GM12878 (cell line): Measurements from ENCODE around the gene HAUS7. TPM values are rescaled to one million over a fixed set of nuclear protein-coding genes. Genes with fewer than 3 reads are reported as not detected.

ENCODE experiments used
- ATAC-seq: fragments of 200-7000 bp; cut with Tn5 transposase; 3 replicates; pipeline ENCODE4 v1.9.1; 2020; ENCODE audit warnings: mild to moderate bottlenecking, moderate library complexity
- BruUV-seq: library from RNA; stranded (reverse); fragments of 400-500 nt; replicated peaks from 2 replicates; lab custom pipeline; 2021; lab: Mats Ljungman, UMichigan
- CTCF ChIA-PET: fragments of 300-600 bp; sonication (Branson Sonifier 250); formaldehyde crosslinking; extraction: SDS; loops from one replicate; lab custom pipeline; 2021; ENCODE audit warnings: inconsistent platforms; lab: Yijun Ruan, JAX
- POLR2A ChIA-PET: fragments of 350-600 bp; formaldehyde crosslinking; extraction: SDS; loops from one replicate; lab custom pipeline; 2021; ENCODE audit warnings: inconsistent platforms; lab: Charles Lee
- RAD21 ChIA-PET: fragments of 300-600 bp; sonication (Branson Sonifier 250); formaldehyde crosslinking; loops from one replicate; lab custom pipeline; 2023; ENCODE audit warnings: antibody characterized with exemption; ENCODE audit not compliant: unreplicated experiment; lab: Charles Lee
- SMC1A ChIA-PET: fragments of 300-600 bp; sonication (Branson Sonifier 250); formaldehyde crosslinking; loops from one replicate; lab custom pipeline; 2023; ENCODE audit not compliant: unreplicated experiment, uncharacterized antibody; lab: Charles Lee
- DNase-seq: peaks from one replicate; pipeline ENCODE4 v3.0.0-alpha.2; 2011; ENCODE audit warnings: low read depth, low spot score
- FAIRE-seq: peaks from 3 replicates; lab custom pipeline; 2011; peaks lifted over from hg19 to GRCh38; lab: Jason Lieb, UNC
- H2AFZ ChIP-seq: 2 replicates; pipeline ENCODE4 v1.6.0; 2011; ENCODE audit warnings: low read depth, low read length, control low read depth; ENCODE audit not compliant: control insufficient read depth
- H3K27ac ChIP-seq: 2 replicates; pipeline ENCODE4 v1.5.1; 2011; ENCODE audit warnings: control low read depth; ENCODE audit not compliant: control insufficient read depth, insufficient read depth
- H3K27me3 ChIP-seq, 2 experiments: replicated peaks in 1 of 2; 2 replicates each; pipeline versions ENCODE4 v1.6.0 to v1.6.1; 2011; ENCODE audit warnings: low read length in 1 of 2; ENCODE audit not compliant: control insufficient read depth in 2 of 2, insufficient read depth in 2 of 2
- H3K36me3 ChIP-seq, 2 experiments: 2 replicates each; pipeline ENCODE4 v1.5.1; 2011; ENCODE audit warnings: low read length in 1 of 2; ENCODE audit not compliant: control insufficient read depth in 2 of 2, insufficient read depth in 2 of 2
- H3K4me1 ChIP-seq: 2 replicates; pipeline ENCODE4 v1.6.1; 2011; ENCODE audit warnings: mild to moderate bottlenecking, low read length, moderate library complexity, mixed read lengths; ENCODE audit not compliant: control insufficient read depth, insufficient read depth
- H3K4me2 ChIP-seq: 2 replicates; pipeline ENCODE4 v1.6.0; 2011; ENCODE audit warnings: control low read depth; ENCODE audit not compliant: control insufficient read depth, insufficient read depth
- H3K4me3 ChIP-seq: fragments of 200-600 bp; sonication (generic); 2 replicates; pipeline ENCODE4 v1.5.1; 2016
- H3K79me2 ChIP-seq: 2 replicates; pipeline ENCODE4 v1.6.0; 2011; ENCODE audit warnings: low read length; ENCODE audit not compliant: control insufficient read depth, insufficient read depth
- H3K9ac ChIP-seq: 2 replicates; pipeline ENCODE4 v1.8.0; 2011; ENCODE audit warnings: low read length, control low read depth, mixed read lengths; ENCODE audit not compliant: control insufficient read depth, insufficient read depth
- H3K9me3 ChIP-seq: replicated peaks from 3 replicates; pipeline ENCODE4 v1.5.1; 2011; ENCODE audit warnings: mild to moderate bottlenecking, low read length; ENCODE audit not compliant: control insufficient read depth, insufficient read depth
- H4K20me1 ChIP-seq: 2 replicates; pipeline ENCODE4 v1.6.0; 2011; ENCODE audit not compliant: control insufficient read depth, insufficient read depth
- ETV6 ChIP-seq, 2 experiments: fragments of 450-650 bp in 1 of 2; IDR thresholded peaks in 1 of 2; conservative IDR thresholded peaks in 1 of 2; 2 replicates each; pipeline ENCODE4 v1.6.1; 2014; ENCODE audit warnings: antibody characterized with exemption in 1 of 2, borderline replicate concordance in 1 of 2, low read depth in 1 of 2, mild to moderate bottlenecking in 1 of 2, moderate library complexity in 1 of 2
- ZNF384 ChIP-seq: IDR thresholded peaks from 2 replicates; pipeline ENCODE4 v1.6.1; 2012; ENCODE audit warnings: low read depth, mild to moderate bottlenecking, low read length, improper control_type of control experiment, borderline replicate concordance
- WGBS: methylation state at CpG from one replicate; pipeline ENCODE4 v1.1.6; 2016; ENCODE audit warnings: low lambda C conversion rate; ENCODE audit not compliant: insufficient replicate concordance, insufficient coverage; ENCODE audit errors: missing lambda C conversion rate; 5-methylcytosine and 5-hydroxymethylcytosine counted together
- in situ Hi-C: fragments of 300-500 bp; cut with MboI; formaldehyde crosslinking; loops from 9 replicates; pipeline ENCODE4 v1.14.3; 2018; ENCODE audit warnings: mixed read lengths
- intact Hi-C: fragments of 100-400 bp; cut with micrococcal nuclease; formaldehyde crosslinking; loops from one replicate; pipeline ENCODE4 v1.14.2; 2022; ENCODE audit not compliant: unreplicated experiment
- polyA plus RNA-seq, 11 experiments: library from polyadenylated mRNA; depleted of rRNA in 4 of 11; unstranded in 6 of 11; stranded (reverse) in 5 of 11; fragments of >200 nt; fragmentation: Nextera tagmentation in 4 of 11; fragmentation: Illumina TruSeq in 1 of 11; extraction: Ambion mirVana in 4 of 11; extraction: Trizol in 1 of 11; gene quantifications; 1 replicate in 1 of 11; 2 replicates in 10 of 11; pipeline versions ENCODE4 v1.2.1 to v1.2.3, GENCODE V29; 2011 to 2016; ENCODE audit warnings: inconsistent platforms in 2 of 11, missing spikeins in 2 of 11, low read depth in 1 of 11
- total RNA-seq, 4 experiments: library from RNA; depleted of rRNA in 3 of 4; stranded (reverse); fragments of >200 nt in 3 of 4; fragmentation: Illumina TruSeq in 1 of 4; extraction: Trizol in 1 of 4; gene quantifications; 2 replicates each; pipeline versions ENCODE4 v1.2.1 to v1.2.3, GENCODE V29; 2013 to 2021
- TF ChIP-seq, protein P1 (sequence below): fragments of 450-650 bp; IDR thresholded peaks from 2 replicates; pipeline ENCODE4 v1.6.1; 2017; ENCODE audit warnings: mild to moderate bottlenecking, low read depth, inconsistent platforms; ENCODE audit not compliant: poor library complexity, severe bottlenecking
- TF ChIP-seq, protein P2 (sequence below): IDR thresholded peaks from 2 replicates; pipeline ENCODE4 v1.6.1; 2011; ENCODE audit warnings: borderline replicate concordance, low read depth, mild to moderate bottlenecking, moderate library complexity, low read length; ENCODE audit not compliant: insufficient read depth, poor library complexity, severe bottlenecking
- TF ChIP-seq, protein P3 (sequence below): IDR thresholded peaks from 2 replicates; pipeline ENCODE4 v1.6.1; 2011; ENCODE audit warnings: mild to moderate bottlenecking, low read depth, low read length, moderate library complexity; ENCODE audit not compliant: insufficient replicate concordance

The HAUS7 gene
- total and polyA plus RNA-seq, 10 of the 15 experiments (the other 5 are each of a cell fraction or from before 2014, with no cell fraction given), result 6.7 to 63.3 (median 24.1) TPM

DNA sequence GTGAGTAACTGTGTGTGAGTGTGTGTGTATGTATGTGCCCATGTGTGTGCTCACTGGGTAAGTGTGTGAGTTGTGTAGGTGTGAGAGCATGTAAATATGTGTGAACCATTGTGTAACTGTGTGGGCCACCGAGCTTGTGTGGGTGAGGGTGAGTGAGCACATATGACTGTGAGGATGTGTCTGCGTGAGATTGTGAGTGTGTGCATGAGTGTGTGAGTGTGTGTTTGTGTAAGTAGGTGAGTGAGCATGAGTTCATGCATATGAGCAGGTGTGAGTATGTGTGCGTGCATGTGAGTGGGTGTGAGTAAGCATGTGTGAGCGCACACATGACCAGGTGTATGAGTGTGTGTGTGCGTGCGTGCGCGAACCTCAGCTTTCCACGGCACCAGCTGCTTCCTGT is 45.7 kb upstream of the HAUS7 start:
- Histone ChIP-seq H3K9ac (no peak overlapping the region), H4K20me1 (no peaks in the 10 kb centered on the region), H3K4me1 (no peaks in the 10 kb centered on the region), H3K4me3 (no peak overlapping the region), H3K4me2 (no peak overlapping the region), H3K9me3 (no peaks in the 10 kb centered on the region; the same call in 2 of the 3 replicates), H2AFZ (no peak overlapping the region), H3K79me2 (no peaks in the 10 kb centered on the region), H3K27ac (no peak overlapping the region), H3K27me3 (no peaks in the 10 kb centered on the region), H3K36me3 (no peaks in the 10 kb centered on the region)
- in situ Hi-C loops (no loop called here), intact Hi-C loops (no loop called here)
- TF ChIP-seq ZNF384 (no peak), ETV6 (conservative IDR thresholded peaks at IDR 0.05 in 1 of 2, IDR thresholded peaks at IDR 0.05 in 1 of 2; ENCODE audit: borderline replicate concordance in 1 of 2, low read depth in 1 of 2) (no peak)
- TF ChIP-seq, protein P1, sequence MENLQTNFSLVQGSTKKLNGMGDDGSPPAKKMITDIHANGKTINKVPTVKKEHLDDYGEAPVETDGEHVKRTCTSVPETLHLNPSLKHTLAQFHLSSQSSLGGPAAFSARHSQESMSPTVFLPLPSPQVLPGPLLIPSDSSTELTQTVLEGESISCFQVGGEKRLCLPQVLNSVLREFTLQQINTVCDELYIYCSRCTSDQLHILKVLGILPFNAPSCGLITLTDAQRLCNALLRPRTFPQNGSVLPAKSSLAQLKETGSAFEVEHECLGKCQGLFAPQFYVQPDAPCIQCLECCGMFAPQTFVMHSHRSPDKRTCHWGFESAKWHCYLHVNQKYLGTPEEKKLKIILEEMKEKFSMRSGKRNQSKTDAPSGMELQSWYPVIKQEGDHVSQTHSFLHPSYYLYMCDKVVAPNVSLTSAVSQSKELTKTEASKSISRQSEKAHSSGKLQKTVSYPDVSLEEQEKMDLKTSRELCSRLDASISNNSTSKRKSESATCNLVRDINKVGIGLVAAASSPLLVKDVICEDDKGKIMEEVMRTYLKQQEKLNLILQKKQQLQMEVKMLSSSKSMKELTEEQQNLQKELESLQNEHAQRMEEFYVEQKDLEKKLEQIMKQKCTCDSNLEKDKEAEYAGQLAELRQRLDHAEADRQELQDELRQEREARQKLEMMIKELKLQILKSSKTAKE, result no peak
- TF ChIP-seq, protein P2, sequence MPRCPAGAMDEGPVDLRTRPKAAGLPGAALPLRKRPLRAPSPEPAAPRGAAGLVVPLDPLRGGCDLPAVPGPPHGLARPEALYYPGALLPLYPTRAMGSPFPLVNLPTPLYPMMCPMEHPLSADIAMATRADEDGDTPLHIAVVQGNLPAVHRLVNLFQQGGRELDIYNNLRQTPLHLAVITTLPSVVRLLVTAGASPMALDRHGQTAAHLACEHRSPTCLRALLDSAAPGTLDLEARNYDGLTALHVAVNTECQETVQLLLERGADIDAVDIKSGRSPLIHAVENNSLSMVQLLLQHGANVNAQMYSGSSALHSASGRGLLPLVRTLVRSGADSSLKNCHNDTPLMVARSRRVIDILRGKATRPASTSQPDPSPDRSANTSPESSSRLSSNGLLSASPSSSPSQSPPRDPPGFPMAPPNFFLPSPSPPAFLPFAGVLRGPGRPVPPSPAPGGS, result peak; percentile 95
- TF ChIP-seq, protein P3, sequence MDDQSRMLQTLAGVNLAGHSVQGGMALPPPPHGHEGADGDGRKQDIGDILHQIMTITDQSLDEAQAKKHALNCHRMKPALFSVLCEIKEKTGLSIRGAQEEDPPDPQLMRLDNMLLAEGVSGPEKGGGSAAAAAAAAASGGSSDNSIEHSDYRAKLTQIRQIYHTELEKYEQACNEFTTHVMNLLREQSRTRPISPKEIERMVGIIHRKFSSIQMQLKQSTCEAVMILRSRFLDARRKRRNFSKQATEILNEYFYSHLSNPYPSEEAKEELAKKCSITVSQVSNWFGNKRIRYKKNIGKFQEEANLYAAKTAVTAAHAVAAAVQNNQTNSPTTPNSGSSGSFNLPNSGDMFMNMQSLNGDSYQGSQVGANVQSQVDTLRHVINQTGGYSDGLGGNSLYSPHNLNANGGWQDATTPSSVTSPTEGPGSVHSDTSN, result peak; percentile 32
- SMC1A ChIA-PET, result no interaction called here
- RAD21 ChIA-PET, result no interaction called here
- DNase-seq, result no peak
- ATAC-seq, result no peak
- WGBS, result 56% methylated on average over 9 of the region's 9 CpGs
- POLR2A ChIA-PET, result no interaction called here
- CTCF ChIA-PET, result interaction anchor here (1.1 kb wide), 1 partner anchor 9 kb away, joined by 3 read pairs; no protein-coding TSS in a partner anchor
- BruUV-seq, result no TSS peak
- FAIRE-seq, result no peak
